Natural killer cell (primary cell): ENCODE data around the gene BPI. TPM values are rescaled to one million over a fixed set of nuclear protein-coding genes. Genes with fewer than 3 reads are reported as not detected.

Experiments
- ATAC-seq, 3 donors: fragments of 150-1000 bp in 2 of 3; fragments of 200-7000 bp in 1 of 3; cut with Tn5 transposase; 1 replicate in 1 of 3; 2 replicates in 2 of 3; pipeline ENCODE4 v1.10.0; 2021; ENCODE audit warnings: mild to moderate bottlenecking in 2 of 3, moderate library complexity in 2 of 3
- DNase-seq, 2 donors: peaks; one replicate each; pipeline versions ENCODE4 v3.0.0 to v3.0.0-alpha.2; 2013 to 2021; ENCODE audit warnings: mixed read lengths in 1 of 2
- H3K27ac ChIP-seq: one replicate; pipeline ENCODE4 v1.5.1; 2013; ENCODE audit warnings: mild to moderate bottlenecking, low read length
- H3K27me3 ChIP-seq: one replicate; pipeline ENCODE4 v1.6.1; 2013; ENCODE audit warnings: low read length; ENCODE audit not compliant: control insufficient read depth, insufficient read depth
- H3K36me3 ChIP-seq: one replicate; pipeline ENCODE4 v1.6.1; 2013; ENCODE audit warnings: low read length; ENCODE audit not compliant: control insufficient read depth, insufficient read depth
- H3K4me1 ChIP-seq: one replicate; pipeline ENCODE4 v1.6.1; 2013; ENCODE audit warnings: low read length; ENCODE audit not compliant: control insufficient read depth, insufficient read depth
- H3K4me3 ChIP-seq: one replicate; pipeline ENCODE4 v1.5.1; 2013; ENCODE audit warnings: low read length
- H3K9me3 ChIP-seq: one replicate; pipeline ENCODE4 v1.6.1; 2013; ENCODE audit warnings: low read length; ENCODE audit not compliant: control insufficient read depth, insufficient read depth
- H3K27ac Mint-ChIP-seq, 2 donors: one replicate each; pipeline ENCODE4 v1.8.0; 2022; ENCODE audit warnings: mild to moderate bottlenecking in 2 of 2, mixed read lengths in 2 of 2, moderate library complexity in 1 of 2
- H3K27me3 Mint-ChIP-seq, 2 donors: one replicate each; pipeline ENCODE4 v1.8.0; 2022; ENCODE audit warnings: low read depth in 2 of 2, mixed read lengths in 2 of 2
- H3K36me3 Mint-ChIP-seq: one replicate; pipeline ENCODE4 v1.8.0; 2022; ENCODE audit warnings: mixed read lengths
- H3K4me1 Mint-ChIP-seq, 2 donors: one replicate each; pipeline ENCODE4 v1.8.0; 2022; ENCODE audit warnings: mixed read lengths in 2 of 2
- H3K4me3 Mint-ChIP-seq: one replicate; pipeline ENCODE4 v1.8.0; 2022; ENCODE audit warnings: mild to moderate bottlenecking, moderate library complexity, mixed read lengths
- H3K9me3 Mint-ChIP-seq, 2 donors: one replicate each; pipeline ENCODE4 v1.8.0; 2022; ENCODE audit warnings: mixed read lengths in 2 of 2
- CTCF ChIP-seq: fragments of 200-600 bp; IDR thresholded peaks from one replicate; pipeline ENCODE4 v1.8.0; 2022; ENCODE audit warnings: antibody characterized with exemption
- WGBS: methylation state at CpG from one replicate; pipeline ENCODE4 v1.1.7; 2013; ENCODE audit warnings: missing lambda C conversion rate; ENCODE audit not compliant: insufficient coverage; 5-methylcytosine and 5-hydroxymethylcytosine counted together
- intact Hi-C: fragments of 100-400 bp; cut with micrococcal nuclease; formaldehyde crosslinking; loops from one replicate; pipeline ENCODE4 v1.14.2; 2022
- total RNA-seq, 4 donors: library from RNA; stranded (reverse); fragments of 120-200 nt in 1 of 4; gene quantifications; one replicate each; pipeline versions ENCODE4 v1.2.3 to v1.2.4, GENCODE V29; 2013 to 2022

BPI gene
- total RNA-seq, 3 donors from 2014 or later (not counting 1 experiment from before 2014, with no cell fraction given) = 0.20 TPM; not detected in 2

- H3K4me3 ChIP-seq = no peak overlapping the region
- no peak overlapping the region for H3K27ac Mint-ChIP-seq
- H3K4me3 Mint-ChIP-seq = no peak overlapping the region
- H3K27me3 ChIP-seq = peaks cover 2% of the 10 kb centered on the region
- ATAC-seq (no peak), DNase-seq (no peak)
- H3K9me3 ChIP-seq = peaks cover 7% of the 10 kb centered on the region
- WGBS = 57% methylated on average over 7 of the region's 7 CpGs
- intact Hi-C loops = no loop called here
- no peaks in the 10 kb centered on the region for H3K4me1 Mint-ChIP-seq
- H3K9me3 Mint-ChIP-seq = peaks cover 5 to 6% of the 10 kb centered on the region in 2 donors
- peaks cover 0 to 4% of the 10 kb centered on the region in 2 donors for H3K27me3 Mint-ChIP-seq
- no peaks in the 10 kb centered on the region for H3K36me3 ChIP-seq
- peaks cover 12% of the 10 kb centered on the region for H3K36me3 Mint-ChIP-seq
- H3K27ac ChIP-seq = no peak overlapping the region
- no peak for TF ChIP-seq CTCF
- no peaks in the 10 kb centered on the region for H3K4me1 ChIP-seq
These were observed 38.3 kb downstream of the BPI start for GRCh38 chr20:38342216-38342615.

GRCh38 chr20:38342713-38343310 is 38.9 kb downstream of the BPI start:
- Mint-ChIP-seq H3K9me3 (peaks cover 4% of the 10 kb centered on the region in 2 donors), H3K36me3 (peaks cover 6% of the 10 kb centered on the region), H3K27me3 (peaks cover 0 to 6% of the 10 kb centered on the region in 2 donors), H3K4me3 (no peak overlapping the region), H3K4me1 (no peaks in the 10 kb centered on the region), H3K27ac (no peak overlapping the region)
- Histone ChIP-seq H3K4me1 (no peaks in the 10 kb centered on the region), H3K4me3 (no peak overlapping the region), H3K27me3 (peaks cover 2% of the 10 kb centered on the region), H3K36me3 (no peaks in the 10 kb centered on the region), H3K27ac (no peak overlapping the region), H3K9me3 (peaks cover 4% of the 10 kb centered on the region)
- intact Hi-C loops = no loop called here
- WGBS = 86% methylated on average over 5 of the region's 5 CpGs
- TF ChIP-seq CTCF = no peak
- no peak for DNase-seq
- ATAC-seq = no peak

GRCh38 chr20:38343311-38344106 is 39.6 kb downstream of the BPI start:
- Histone ChIP-seq H3K4me3 (no peak overlapping the region), H3K27me3 (peaks cover 2% of the 10 kb centered on the region), H3K9me3 (no peaks in the 10 kb centered on the region), H3K27ac (no peak overlapping the region), H3K36me3 (no peaks in the 10 kb centered on the region), H3K4me1 (no peaks in the 10 kb centered on the region)
- DNase-seq (no peak), ATAC-seq (no peak)
- H3K36me3 Mint-ChIP-seq = no peaks in the 10 kb centered on the region
- H3K27me3 Mint-ChIP-seq = peaks cover 0 to 7% of the 10 kb centered on the region in 2 donors
- no peaks in the 10 kb centered on the region for H3K4me1 Mint-ChIP-seq
- H3K4me3 Mint-ChIP-seq = no peak overlapping the region
- H3K9me3 Mint-ChIP-seq = no peaks in the 10 kb centered on the region
- 84% methylated on average over 16 of the region's 16 CpGs for WGBS
- intact Hi-C loops = no loop called here
- no peak overlapping the region for H3K27ac Mint-ChIP-seq
- TF ChIP-seq CTCF = no peak
